HG02943 (cell line): Measurements from ENCODE around the gene IL17RB.

Source experiments
- ATAC-seq: cut with Tn5 transposase; IDR thresholded peaks from one replicate; pipeline ENCODE4 v1.9.1; 2021; ENCODE audit warnings: mild to moderate bottlenecking, low read depth, moderate library complexity; ENCODE audit not compliant: unreplicated experiment

The IL17RB gene

DNA sequence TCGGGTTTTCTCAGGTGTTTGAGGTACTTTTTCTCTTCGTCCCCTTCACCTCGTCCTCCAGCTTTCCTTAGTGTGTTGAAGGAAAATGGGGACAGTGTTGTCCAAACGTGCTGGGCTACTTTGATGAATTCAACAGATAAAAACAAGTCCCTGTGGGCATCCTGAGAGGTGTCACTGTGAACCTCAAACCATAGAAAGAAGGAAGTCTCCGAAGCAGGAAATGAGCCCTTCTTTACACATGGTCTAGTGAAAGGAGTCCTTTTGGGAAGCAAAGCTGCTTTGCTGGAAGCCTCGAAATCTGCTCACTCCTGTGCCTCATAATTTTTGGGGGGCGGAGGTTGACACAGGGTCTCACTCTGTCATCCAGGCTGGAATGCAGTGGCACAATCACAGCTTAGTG is 10.6 kb downstream of the IL17RB start:
- ATAC-seq = no peak

GRCh38 chr3:53858096-53858741 is 11.9 kb downstream of the IL17RB start:
- no peak for ATAC-seq

- ATAC-seq = no peak
These were observed 12.8 kb downstream of the IL17RB start for GRCh38 chr3:53859178-53859577.

DNA sequence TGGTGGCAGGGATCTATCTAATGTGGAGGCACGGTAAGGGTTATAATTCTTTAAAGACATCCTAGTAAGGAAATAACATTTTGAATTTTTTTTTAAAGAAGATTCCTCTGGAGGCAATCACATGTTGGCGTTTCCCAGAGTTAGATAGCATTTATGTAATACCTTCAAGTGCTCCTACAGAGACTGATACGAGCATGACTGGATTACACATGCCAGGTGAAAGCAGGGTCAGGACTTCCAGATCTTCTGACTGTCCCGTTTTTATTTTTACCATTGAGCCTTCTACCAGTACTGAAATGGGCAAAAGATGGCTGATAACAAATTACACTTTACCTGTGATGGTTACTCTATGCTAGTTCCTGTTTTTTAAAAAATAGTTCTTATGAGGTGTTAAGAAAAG is 13.8 kb downstream of the IL17RB start:
- ATAC-seq = no peak

DNA sequence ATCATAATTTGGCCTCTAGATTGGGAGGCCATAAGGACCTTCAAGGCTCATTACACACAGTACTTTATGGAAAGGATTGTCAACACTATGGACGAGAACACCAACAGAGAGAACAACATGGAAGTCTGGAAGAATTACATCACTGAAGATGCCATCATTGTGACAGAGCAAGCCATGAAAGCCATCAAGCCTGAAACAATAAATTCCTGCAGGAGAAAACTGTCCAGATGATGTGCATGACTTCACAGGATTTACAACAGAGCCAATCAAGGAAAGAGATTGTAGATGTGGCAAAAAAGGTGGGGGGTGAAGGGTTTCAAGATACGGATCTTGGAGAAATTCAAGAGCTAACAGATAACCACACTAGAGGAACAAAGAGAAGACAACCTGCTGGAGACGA is 15.9 kb downstream of the IL17RB start:
- ATAC-seq = no peak

DNA sequence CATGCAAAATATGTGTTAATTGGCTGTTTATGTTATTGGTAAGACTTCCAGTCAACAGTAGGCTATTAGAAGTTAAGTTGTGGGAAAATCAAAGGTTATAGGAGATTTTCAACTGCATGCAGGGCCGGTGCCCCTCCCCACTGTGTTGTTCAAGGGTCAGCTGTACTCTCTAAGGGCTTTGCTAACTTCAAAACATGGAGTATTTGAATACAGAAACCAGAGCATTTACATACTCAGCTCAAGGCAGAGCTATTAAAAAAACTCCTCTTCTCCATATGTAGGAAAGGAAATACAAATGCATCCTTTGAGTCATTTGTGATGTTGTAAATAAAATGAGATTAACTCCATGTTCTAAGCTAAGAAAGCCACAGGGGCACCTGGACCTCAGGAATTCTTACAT is 16.8 kb downstream of the IL17RB start:
- no peak for ATAC-seq

DNA sequence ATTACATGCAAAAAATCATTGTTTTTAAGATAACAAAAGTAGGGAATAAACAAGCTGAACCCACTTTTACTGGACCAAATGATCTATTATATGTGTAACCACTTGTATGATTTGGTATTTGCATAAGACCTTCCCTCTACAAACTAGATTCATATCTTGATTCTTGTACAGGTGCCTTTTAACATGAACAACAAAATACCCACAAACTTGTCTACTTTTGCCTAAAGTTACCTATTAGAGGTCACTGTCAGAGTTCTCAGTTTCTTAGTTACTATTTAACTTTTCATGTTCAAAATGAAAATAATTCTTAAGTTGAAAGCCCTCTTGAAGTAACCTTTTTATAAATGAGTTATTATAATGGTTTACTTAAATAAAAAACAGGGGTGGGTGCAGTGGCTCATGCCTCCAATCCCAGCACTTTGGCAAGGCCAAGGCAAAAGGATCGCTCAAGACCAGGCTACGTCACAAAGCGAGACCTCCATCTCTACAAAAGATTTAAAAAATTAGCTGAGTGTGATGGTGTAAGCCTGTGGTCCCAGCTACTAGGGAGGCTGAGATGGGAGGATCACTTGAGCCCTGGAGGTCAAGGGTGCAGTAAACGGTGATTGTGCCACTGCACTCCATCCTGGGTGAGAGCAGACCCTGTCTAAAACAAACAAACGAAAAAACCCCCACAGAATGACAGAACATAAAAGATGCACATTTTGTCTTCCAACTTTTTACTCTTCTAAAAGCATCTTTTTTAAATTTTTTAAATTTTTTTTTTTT is 19.5 kb downstream of the IL17RB start:
- no peak for ATAC-seq

DNA sequence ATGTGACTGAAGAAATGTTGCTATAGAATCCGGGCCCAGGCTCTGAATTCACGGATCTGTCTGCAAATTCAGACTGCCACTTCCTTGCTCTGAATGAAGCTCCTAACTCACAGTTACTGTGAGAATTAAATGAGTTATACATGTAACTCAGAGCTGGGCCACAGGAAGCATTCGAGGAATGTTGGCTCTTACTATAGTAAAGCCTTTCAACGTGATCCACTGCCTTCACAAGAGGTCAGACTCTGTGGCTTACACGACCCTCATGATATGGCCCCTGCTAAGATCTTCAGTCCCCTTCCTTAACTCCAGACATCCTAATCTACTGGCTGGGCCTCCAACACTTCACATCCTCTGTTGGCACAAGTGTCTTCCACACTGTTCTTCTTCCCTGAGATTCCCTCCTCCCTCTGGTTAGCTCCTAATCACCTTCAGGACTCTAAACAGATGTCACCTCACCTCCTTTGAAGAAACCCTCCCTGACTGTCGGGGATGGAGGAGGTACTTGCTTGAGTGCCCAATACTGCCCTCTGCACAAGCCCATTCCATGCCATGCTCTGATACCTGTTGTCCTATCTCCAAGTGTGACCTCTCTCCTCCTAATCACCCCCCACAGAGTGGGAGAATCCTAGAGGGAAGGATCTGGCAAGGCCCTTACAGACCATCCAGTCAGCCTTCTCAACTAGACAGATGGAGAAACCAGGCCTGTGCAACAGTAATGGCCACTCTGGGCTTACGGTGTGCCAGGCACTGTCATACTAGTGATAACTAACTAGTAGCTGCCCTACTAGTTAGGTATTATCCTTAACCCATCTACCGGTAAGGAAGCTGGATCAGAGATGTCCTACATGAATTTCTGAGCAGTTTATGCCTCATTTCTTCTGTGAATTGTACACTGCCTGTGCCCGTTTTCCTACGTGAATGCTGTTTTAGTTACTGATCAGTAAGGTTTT is 34.3 kb downstream of the IL17RB start:
- no peak for ATAC-seq

DNA sequence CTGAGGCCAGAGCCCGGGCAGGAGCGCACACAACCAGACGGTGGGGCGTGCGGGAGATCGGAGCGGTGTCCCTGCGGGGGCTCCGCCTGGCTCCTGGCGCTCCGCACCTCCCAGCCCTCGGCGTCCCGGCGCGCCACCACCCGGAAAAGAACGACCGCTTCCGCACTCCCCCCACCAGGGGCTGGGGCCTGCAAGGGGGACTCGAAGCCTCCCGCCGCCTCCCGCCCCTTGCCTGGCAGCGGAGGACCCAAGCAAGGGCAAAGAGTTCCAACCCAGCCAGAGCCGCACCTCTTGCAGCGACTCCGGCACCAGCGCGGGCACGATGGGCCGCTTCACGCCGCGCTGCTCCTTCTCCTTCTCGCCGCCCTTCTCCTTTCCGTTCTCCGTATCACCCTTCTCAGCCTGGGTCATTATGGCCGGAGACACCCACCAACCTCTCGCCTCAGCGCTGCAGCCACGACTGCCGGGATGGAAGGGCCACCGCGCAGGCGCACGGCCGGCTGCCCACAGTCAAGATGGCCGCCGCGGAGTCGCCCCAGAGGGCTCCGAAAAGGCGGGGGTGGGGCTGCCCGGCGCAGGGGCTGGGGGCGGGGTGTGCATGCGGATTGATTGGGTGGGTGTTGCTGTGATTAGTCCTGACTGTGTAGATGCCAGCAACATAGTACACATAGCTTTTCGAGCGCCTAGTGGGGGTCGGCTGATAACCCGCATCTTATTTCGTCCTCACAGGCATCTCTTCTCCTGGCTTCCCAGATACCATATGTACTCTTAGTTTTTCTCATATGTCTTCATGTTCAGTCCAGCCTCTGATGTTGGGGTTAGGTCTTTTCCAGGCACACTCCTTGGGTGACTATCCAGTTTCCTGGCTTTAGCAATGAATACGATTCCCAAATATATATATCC is 35.6 kb downstream of the IL17RB start, which contains the start of gene ACTR8:
Gene ACTR8, minus strand, starts transcription at position 462 of the 903 bp plus-strand sequence. Its CDS starts 51 bp downstream, at position 411.
- peak; percentile 85 for ATAC-seq

GRCh38 chr3:53883008-53883407 is 36.6 kb downstream of the IL17RB start:
- no peak for ATAC-seq

- no peak for ATAC-seq
These were observed 38.3 kb downstream of the IL17RB start for GRCh38 chr3:53884623-53885022.

DNA sequence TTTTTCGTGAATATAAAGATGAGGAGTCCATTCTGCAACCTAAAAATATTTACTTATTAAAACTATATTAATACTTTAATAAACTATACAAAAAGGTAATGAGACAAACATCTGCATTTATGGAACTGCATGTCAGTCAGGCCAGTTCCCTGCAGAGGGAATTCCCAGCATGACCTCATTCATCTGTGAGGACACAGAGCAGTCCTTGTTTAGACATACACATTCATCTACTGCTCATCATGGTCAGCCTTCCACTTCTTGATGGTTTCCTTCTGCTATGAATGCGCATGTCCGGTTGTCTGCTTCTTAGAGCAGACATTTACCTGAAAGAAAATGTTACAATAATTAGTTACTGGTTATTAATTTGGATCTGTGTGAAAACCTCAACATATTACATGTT is 38.9 kb downstream of the IL17RB start:
- ATAC-seq = no peak

GRCh38 chr3:53887446-53887845 is 41.1 kb downstream of the IL17RB start:
- ATAC-seq = no peak

- no peak for ATAC-seq
These were observed 41.9 kb downstream of the IL17RB start for GRCh38 chr3:53888232-53888631.

DNA sequence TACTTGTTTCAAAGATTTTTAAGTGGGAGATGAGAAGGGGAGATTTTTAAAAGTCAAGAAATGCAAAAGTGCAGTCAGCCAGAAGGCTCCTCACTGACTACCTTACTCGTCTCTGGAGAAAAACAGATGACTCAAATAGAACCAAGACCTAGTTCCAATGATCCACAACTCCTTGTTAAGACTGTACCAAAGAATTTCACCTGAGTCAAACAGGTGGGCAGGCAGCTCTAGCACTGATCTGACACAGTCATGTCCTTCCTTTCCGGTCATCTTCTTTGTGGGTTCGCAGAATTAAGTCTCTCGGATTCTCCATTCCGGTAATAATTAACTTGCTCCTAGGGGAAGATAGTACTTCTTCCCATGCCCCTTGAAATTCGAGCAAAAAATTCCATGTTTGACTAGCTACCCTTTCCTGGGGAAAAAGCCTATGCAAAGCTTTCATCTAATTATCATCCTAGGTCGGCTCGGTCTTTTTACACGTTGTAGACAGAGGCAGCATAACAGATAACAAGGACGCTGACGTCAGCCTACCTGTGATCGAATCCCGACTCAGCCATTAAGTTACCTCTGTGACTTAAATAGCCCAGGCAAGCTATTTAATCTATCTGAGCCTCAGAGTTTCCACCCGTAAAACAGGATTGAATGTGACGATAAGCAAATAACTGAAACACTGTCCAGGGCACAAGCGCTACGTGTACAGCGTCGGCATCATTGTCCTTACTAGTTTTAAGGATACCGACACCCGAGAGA is 44.5 kb downstream of the IL17RB start:
- no peak for ATAC-seq

GRCh38 chr3:53891497-53892285 is 45.3 kb downstream of the IL17RB start, which contains the start of gene SELENOK:
Gene SELENOK, minus strand, starts transcription at chr3:53891859.
- ATAC-seq = peak; percentile 98

DNA sequence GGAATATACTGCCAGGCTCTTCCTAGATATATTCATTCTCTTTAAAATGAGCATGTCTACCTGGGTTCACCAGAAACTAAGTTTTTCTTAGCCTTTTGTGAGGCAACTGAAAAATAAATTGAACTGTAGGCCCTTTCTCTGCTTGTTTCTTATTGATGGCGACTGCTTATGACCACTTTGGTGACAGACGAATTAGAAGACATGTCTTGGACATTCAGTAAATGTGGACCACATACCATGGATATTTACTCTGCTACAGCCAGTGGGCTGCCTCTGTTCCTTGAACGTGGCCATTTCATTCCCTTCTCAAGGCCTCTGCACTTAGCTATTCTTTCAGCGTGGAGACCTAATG is 45.9 kb downstream of the IL17RB start:
- no peak for ATAC-seq

- no peak for ATAC-seq
These were observed 53.4 kb downstream of the IL17RB start for GRCh38 chr3:53899750-53900149.
